SK-MEL-5 (cell line): ENCODE data around the gene TM7SF3. TPM values are rescaled to one million over a fixed set of nuclear protein-coding genes. Genes with fewer than 3 reads are reported as not detected.
"Not testable (repeated sequence)": the region's sequence is repeated elsewhere in the genome, so short reads cannot be mapped to it uniquely, and the experiment has no call there.

Source experiments
- DNase-seq: peaks from one replicate; pipeline ENCODE4 v3.0.0-alpha.2; 2016; ENCODE audit warnings: low read depth, low spot score
- in situ Hi-C: cut with HindIII; loops from 2 replicates; pipeline ENCODE4 v1.10.0; 2016; ENCODE audit warnings: low sequenced_read_pairs, high pct_unique_total_duplicates, low pct_unique_long_range_greater_than_20kb
- total RNA-seq: library from RNA; depleted of rRNA; stranded (reverse); fragments of >200 nt; shearing (Covaris generic); gene quantifications from 2 replicates; pipeline ENCODE4 v1.2.3, GENCODE V29; 2014

TM7SF3 gene
- total RNA-seq, 1 experiment from 2014 or later: 245 TPM

GRCh38 chr12:27020761-27021160 is 6.6 kb upstream of the TM7SF3 start:
- in situ Hi-C loops: no loop called here
- DNase-seq: no peak

- DNase-seq: no peak
- in situ Hi-C loops: no loop called here
These were observed 3.9 kb upstream of the TM7SF3 start for GRCh38 chr12:27018037-27018436.

GRCh38 chr12:27017163-27017823 is 3.1 kb upstream of the TM7SF3 start:
- in situ Hi-C loops, DNase-seq: not testable (repeated sequence)

GRCh38 chr12:27015730-27016076 is 1.5 kb upstream of the TM7SF3 start:
- in situ Hi-C loops: no loop called here
- peak; percentile 51 for DNase-seq

GRCh38 chr12:27014859-27015729 is 910 bp upstream of the TM7SF3 start:
- in situ Hi-C loops: no loop called here
- DNase-seq: no peak

- DNase-seq: peak; percentile 42
- in situ Hi-C loops: no loop called here
These were observed 536 bp downstream of the TM7SF3 start for GRCh38 chr12:27013611-27014084.

GRCh38 chr12:27012982-27013255 is 1.3 kb downstream of the TM7SF3 start:
- no peak for DNase-seq
- in situ Hi-C loops: no loop called here

- in situ Hi-C loops: no loop called here
- DNase-seq: peak; percentile 57
These were observed 1.8 kb downstream of the TM7SF3 start for GRCh38 chr12:27012239-27012981.

GRCh38 chr12:27009881-27010301 is 4.3 kb downstream of the TM7SF3 start:
- in situ Hi-C loops: no loop called here
- peak; percentile 35 for DNase-seq

GRCh38 chr12:27008081-27008480 is 6.1 kb downstream of the TM7SF3 start:
- DNase-seq: no peak
- in situ Hi-C loops: no loop called here

- no peak for DNase-seq
These were observed 7.3 kb downstream of the TM7SF3 start for GRCh38 chr12:27006797-27007467.

GRCh38 chr12:27005495-27005894 is 8.7 kb downstream of the TM7SF3 start:
- DNase-seq: no peak
- in situ Hi-C loops: no loop called here

More at GRCh38 chr12:27006797-27007467, 7.3 kb downstream of the TM7SF3 start:
- in situ Hi-C loops: no loop called here

GRCh38 chr12:27003421-27004381 is 10.5 kb downstream of the TM7SF3 start:
- no peak for DNase-seq
- in situ Hi-C loops: no loop called here

- in situ Hi-C loops: no loop called here
- DNase-seq: no peak
These were observed 12.0 kb downstream of the TM7SF3 start for GRCh38 chr12:27002141-27002540.

GRCh38 chr12:27001663-27002062 is 12.5 kb downstream of the TM7SF3 start:
- no peak for DNase-seq
- in situ Hi-C loops: no loop called here

- no peak for DNase-seq
- in situ Hi-C loops: no loop called here
These were observed 13.2 kb downstream of the TM7SF3 start for GRCh38 chr12:27000961-27001360.

- no peak for DNase-seq
- in situ Hi-C loops: no loop called here
These were observed 17.2 kb downstream of the TM7SF3 start for GRCh38 chr12:26997003-26997402.
